Epithelial cell of prostate (primary cell): ENCODE data around the gene PIP5K1C.
"Not testable (repeated sequence)": the region's sequence is repeated elsewhere in the genome, so short reads cannot be mapped to it uniquely, and the experiment has no call there.

Source experiments
- DNase-seq: peaks from one replicate; pipeline ENCODE4 v3.0.0-alpha.2; 2011; ENCODE audit warnings: low read depth, low spot score
- H3K27ac ChIP-seq: fragments of 450-650 bp; 2 replicates; pipeline ENCODE4 v1.5.1; 2017; ENCODE audit warnings: mild to moderate bottlenecking

PIP5K1C gene

DNA sequence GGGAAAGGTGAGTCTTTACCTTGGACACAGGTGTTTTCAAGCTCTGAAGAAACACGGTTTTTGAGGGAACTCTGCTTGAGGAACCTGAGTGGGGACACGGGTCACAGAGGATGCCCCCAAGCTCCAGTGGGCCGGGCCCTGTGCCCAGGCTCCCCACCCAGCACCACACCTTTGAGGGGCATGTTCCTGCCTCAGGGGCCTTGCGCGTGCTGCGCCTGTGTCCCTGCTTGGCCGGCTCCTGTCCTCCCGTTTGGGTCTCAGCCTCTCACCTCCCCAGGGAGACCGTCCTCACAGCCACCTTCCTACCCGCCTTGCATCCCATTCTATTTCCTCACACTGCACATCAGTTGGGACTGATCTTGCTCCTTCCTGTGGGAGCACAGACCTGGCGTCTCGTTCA, 21.1 kb downstream of the PIP5K1C start:
- DNase-seq, result no peak
- H3K27ac ChIP-seq, result no peak overlapping the region

GRCh38 chr19:3678188-3678587, 22.1 kb downstream of the PIP5K1C start:
- no peak overlapping the region for H3K27ac ChIP-seq

DNA sequence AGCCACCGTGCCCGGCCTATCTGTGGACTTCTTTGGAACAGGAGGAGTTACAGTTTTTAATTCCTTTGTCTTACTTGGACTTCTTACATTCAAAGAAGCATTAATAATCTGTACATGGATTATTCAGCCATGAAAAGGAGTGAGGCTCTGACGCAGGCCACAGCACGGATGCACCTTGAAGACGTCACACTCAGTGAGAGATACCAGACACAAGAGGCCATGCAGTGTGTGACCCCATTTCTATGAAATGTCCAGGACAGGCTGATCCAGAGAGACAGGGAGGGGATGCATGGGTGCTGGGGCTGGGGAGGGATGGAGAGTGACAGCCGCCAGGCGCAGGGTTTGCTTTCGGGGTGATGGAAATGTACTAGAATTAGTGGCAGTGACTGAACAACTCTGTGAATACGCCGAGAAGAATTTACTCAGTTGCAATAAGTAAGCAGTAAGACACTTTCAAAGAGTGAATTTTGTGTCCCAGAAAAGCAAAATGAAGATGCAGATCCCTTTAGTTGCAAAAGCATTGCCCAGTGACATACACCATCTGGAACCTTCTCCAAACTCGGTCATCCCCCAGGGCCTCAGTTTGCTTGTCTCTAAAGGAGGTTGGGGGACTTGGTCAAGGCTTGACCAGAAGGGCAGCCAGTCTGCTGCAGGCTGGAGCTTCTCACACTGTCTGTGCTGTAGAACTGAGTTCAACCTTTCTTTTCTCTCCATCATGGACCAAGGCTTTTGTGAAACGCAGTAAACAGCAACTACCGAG, 25.3 kb downstream of the PIP5K1C start:
- DNase-seq, result no peak
- no peak overlapping the region for H3K27ac ChIP-seq

More at GRCh38 chr19:3678188-3678587, 22.1 kb downstream of the PIP5K1C start:
- DNase-seq, result no peak

DNA sequence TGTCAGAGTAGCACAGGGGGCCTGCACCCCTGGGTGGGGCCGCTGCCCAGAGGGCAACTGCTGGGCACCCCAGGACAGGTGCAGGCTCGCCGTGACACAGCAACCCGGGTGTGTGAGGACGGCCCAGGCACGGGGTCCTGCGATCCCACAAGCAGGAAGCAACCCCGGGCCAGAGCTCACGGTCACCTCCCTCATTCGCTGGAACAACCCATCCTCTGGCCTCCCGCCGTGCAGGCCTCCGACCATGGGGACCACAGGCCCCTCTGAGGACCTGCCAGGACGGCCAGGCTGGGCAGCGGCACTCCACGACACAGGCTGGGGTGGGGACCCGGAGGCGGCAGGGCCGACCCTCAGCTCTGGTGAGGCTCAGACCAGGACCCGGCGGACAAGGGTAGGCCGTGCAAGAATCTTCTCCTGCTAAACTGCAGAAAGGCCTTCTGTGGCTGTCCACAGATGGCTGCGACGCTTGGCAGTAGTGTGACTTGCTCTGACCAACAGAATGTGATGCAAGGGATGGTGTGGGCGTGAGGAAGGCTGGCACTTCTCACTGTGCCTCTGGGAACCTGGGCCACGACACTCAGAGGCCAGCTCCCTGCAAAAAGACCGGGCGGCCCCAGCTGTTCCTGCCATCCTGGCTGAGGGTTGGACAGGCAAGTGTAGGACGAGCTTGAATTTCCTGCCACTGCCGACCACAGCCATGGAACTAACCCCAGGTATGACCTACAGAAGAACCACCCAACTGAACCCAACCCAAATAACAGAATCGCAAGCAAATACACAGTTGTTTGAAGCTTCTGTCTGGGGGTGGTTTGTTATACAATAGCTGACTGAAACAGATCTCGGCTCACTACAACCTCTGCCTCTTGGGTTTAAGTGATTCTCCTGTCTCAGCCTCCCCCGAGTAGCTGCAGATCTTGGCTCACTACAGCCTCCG, 26.5 kb downstream of the PIP5K1C start:
- DNase-seq, result no peak
- H3K27ac ChIP-seq, result no peak overlapping the region

DNA sequence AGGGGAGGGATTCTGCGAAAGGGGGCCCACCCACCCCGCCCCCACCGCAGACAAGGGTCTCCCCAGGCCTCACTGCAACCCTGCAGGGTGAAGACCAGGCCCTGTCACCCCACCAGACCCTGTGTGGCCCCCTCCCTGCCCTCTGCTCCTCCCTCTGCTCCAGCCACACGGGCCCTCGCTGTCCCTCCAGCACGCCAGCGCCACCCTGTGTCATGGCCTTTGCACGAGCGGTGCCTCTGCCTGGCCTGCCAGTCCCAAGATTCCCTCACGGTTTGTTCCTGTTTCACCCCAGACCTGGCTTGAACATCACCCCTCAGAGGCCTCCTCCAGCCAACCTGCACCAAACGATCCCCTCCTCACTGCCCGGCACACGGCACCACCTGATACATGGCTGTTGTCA, 27.3 kb downstream of the PIP5K1C start:
- no peak for DNase-seq
- H3K27ac ChIP-seq, result no peak overlapping the region

GRCh38 chr19:3672575-3672948, 27.7 kb downstream of the PIP5K1C start:
- no peak for DNase-seq
- no peak overlapping the region for H3K27ac ChIP-seq

GRCh38 chr19:3671680-3672574, 28.3 kb downstream of the PIP5K1C start:
- no peak for DNase-seq
- H3K27ac ChIP-seq, result no peak overlapping the region

DNA sequence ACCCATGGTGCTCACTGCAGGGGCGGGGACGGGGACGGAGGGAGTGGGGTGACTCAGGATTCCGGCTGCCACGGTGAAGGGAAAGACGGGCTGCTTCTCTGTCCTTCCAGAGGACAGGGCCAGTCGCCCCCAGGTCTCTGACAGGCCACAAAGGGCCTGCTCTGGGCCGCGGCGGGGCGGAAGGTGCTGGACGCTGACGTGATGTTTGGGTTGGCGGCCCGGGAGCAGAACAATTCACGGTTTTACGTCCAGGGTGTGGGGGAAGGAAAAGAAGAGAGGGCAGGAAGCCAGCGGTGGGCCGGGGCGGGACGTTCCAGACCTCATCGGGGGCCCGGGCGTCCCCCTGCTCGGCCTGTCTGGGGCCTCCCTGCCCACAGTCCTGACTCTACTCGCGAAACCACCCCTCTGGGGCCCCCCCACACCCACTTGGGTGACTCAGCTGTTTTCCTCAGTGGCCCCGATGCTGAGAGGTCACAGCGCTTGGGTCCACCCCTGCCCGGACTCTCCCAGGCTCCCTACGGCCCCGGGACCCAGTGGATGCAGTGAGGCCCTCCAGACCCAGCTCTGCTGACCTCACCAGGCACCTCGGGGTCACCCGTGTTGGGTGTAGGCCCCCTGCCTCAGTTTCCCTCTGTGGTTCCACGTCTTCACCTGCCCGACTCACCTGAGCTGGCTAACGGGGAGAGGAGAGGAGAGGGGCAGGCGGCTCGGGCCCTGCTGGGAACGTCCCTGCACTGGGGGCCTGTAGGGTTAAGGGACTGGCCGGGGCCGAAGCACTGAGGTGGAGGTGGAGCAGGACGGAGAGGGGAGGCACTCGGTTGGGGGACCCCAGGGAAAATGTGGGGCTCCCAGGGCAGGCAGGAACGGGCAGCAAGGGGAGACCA, 29.2 kb downstream of the PIP5K1C start:
- H3K27ac ChIP-seq, result no peak overlapping the region

DNA sequence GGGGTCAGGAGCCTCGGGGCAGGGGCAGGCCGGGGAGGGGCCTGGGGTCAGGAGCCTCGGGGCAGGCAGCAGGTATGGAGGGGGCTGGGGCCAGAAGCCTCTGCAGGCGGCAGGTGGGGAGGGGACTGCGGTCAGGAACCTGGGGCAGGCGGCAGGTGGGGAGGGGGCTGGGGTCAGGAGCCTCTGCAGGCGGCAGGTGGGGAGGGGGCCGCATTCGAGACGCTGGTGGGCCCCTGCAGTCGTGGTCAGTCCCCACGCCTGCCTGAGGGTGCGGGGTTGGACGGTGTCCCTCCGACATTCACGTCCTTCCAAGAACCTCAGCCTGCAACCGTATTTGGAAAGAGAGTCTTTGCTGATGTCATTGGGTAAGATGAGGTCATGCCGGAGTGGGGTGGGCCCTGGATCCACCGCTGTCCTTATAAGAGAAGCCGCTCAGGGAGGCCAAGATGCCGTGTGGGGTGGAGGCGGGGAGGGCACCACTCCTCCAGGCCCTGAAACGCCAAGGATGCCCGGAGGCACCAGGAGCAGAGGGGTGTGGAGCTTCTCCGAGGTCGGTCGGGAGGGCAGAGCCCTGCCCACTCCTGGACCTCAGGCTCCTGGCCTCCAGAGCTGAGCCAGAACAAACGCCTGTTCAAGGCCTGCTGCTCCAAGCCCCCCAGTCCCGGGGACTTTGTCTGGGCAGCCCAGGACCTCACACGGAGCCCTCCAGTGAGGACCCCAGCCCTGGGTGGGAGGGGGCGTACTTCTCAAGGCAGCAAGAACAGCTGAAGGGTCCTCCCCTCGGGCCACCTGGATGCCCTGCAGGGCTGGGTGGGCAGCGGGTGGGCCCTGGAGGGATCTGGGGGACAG, 30.1 kb downstream of the PIP5K1C start:
- no peak for DNase-seq
- no peak overlapping the region for H3K27ac ChIP-seq

More for the DNA sequence above, 29.2 kb downstream of the PIP5K1C start:
- DNase-seq, result no peak

DNA sequence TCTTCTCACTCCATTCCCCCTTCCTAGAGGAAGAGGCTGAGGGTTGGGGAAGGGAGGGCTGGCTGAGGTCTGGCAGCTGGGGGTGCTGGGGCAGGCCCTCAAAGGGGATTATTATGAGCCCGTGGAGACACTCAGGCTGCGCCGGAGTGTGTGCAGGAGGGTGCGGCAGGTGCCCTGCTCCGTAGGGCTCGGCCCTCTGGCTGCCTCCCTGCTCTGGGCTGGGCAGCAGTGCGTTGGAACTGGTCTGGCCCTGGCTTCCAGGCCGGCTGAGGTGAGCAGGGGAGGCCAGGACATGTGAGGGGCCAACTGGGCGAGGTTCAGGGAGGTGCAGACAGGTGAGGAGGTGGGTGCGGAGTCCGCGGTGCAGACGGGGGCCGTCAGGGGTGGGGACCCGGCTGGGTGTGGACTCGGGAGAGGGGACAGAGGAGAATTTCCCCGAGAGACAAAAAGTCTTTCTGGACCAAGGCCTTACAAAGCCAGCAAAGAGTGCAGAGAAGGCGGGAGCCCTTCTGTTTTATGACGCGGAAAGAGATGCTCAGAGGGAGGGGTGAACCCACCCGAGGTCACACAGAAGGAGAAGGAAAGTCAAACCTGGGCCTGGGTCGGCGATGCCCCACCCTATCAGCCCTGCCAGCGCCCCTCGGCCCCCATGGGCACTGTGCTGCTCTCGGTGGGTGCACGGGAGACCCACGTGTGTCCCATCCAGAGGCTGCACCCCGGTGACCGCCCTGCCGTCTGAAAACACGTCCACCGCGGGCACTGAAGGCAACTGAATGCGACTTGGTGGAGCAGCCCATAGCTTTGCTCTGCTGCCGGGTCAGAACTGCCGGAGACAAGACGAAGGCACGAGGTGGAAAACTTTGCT, 31.0 kb downstream of the PIP5K1C start:
- DNase-seq, result no peak
- H3K27ac ChIP-seq, result no peak overlapping the region

DNA sequence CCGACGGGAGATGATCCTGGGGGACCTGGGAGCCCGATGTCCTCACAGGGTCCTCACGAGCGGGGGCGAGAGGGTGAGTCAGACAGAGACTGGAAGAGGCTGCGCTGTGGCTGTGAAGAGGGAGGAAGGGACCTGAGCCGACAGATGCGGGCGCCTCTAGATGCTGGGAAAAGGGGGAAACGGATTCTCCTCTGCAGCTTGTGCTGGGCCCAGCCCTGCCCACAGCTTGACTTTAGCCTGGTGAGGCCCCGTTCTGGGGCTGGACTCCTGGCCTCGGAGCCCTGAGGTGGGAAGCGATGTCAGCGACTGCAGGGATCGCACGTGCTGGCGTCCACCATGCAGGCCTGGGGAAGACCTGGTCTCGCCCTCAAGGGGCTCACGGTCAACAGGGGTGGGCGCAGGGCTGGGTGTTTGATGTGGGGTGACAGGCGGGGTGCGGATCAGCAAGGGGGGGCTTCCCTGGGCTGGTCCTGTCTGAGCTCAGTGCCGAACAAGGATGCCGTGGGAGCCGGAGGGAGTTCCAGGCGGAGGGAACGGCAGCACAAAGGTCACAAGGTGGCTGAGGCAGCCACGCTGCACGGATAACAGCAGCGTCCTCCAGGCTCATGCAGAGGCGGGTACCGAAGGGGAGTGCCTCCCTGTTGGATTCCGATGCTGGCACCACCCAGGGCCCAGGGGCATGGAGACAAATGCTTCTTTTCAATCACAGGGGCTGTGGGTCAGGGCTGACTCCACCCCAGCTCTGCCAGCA, 31.8 kb downstream of the PIP5K1C start:
- H3K27ac ChIP-seq, result no peak overlapping the region
- DNase-seq, result no peak

- H3K27ac ChIP-seq, result no peak overlapping the region
- DNase-seq, result no peak
Measured at GRCh38 chr19:3667766-3668165, 32.5 kb downstream of the PIP5K1C start.

GRCh38 chr19:3667037-3667638, 33.1 kb downstream of the PIP5K1C start:
- H3K27ac ChIP-seq, result no peak overlapping the region
- DNase-seq, result no peak

GRCh38 chr19:3666545-3666856, 33.8 kb downstream of the PIP5K1C start:
- DNase-seq, result not testable (repeated sequence)

DNA sequence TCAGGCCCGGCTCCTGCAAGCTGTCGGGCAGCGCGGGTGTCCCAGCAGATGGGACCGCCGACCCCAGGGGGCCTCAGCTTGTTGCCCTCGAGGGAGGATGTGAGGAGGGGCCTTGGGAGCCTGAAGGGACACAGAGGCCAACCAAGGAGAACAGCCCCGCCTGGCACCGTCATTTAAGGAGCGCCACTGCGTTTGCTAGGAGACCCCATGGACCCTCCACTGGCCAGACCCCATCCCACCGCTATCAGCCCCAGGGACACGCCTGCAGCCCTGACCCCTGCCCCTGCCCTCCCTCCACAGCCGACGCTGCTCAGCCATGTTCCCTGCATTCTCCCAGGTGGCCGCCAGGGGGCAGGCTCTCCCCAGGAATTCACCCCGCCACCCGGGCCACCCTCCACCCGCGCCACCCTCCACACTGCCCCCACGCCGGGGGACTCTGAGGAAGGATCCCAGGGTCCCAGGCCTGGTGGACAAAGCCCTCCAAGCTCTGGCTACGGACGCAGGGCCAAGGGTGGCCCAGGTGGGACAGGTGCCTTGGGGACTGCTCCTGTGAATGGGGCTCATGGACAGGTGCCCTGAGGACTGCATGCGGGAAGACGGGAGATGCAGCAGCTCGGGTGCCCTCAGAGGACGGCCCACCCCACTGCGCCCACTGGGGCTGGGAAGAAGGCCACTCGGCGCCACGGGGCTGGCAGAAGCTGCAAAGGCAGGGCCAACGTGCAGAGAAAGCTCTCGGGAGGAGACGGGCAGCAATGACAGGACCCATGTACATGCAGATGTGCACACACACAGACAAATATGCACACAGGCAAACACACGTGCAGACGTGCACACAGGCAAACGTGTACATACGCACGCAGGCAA, 34.4 kb downstream of the PIP5K1C start:
- H3K27ac ChIP-seq, result no peak overlapping the region
- no peak for DNase-seq

More at GRCh38 chr19:3666545-3666856, 33.8 kb downstream of the PIP5K1C start:
- H3K27ac ChIP-seq, result not testable (repeated sequence)
